Thyroid gland (tissue), 4 donors: ENCODE data around the gene RPS14. TPM values are rescaled to one million over a fixed set of nuclear protein-coding genes. Genes with fewer than 3 reads are reported as not detected.
A peak's percentile ranks its signal among the peaks of the same experiment; 100 is the strongest.

ENCODE experiments used
- DNase-seq, 2 donors: peaks; one replicate each; pipeline ENCODE4 v3.0.0-alpha.2; 2019
- H3K27ac ChIP-seq, 3 donors: fragments of 200-600 bp; sonication (generic); 1 replicate in 2 of 3; 2 replicates in 1 of 3; pipeline ENCODE4 v1.5.1; 2016 to 2019; ENCODE audit warnings: mild to moderate bottlenecking in 1 of 3, moderate library complexity in 1 of 3
- H3K27me3 ChIP-seq: fragments of 200-600 bp; sonication (generic); one replicate; pipeline ENCODE4 v1.5.1; 2019
- H3K36me3 ChIP-seq, 2 donors: fragments of 200-600 bp; sonication (generic); one replicate each; pipeline ENCODE4 v1.5.1; 2016 to 2019
- H3K4me1 ChIP-seq, 2 donors: fragments of 200-600 bp; sonication (generic); one replicate each; pipeline ENCODE4 v1.5.1; 2017 to 2019
- H3K4me3 ChIP-seq, 3 donors: fragments of 200-600 bp; sonication (generic); replicated peaks in 1 of 3; 1 replicate in 2 of 3; 2 replicates in 1 of 3; pipeline ENCODE4 v1.5.1; 2016; ENCODE audit warnings: mild to moderate bottlenecking in 1 of 3
- H3K9me3 ChIP-seq: fragments of 200-600 bp; sonication (generic); one replicate; pipeline ENCODE4 v1.5.1; 2017
- CTCF ChIP-seq, 6 experiments: fragments of 200-600 bp in 3 of 6; fragments of 450-650 bp in 3 of 6; sonication (generic) in 3 of 6; IDR thresholded peaks; one replicate each; pipeline ENCODE4 v1.5.1; 2016 to 2019; ENCODE audit warnings: antibody characterized with exemption in 6 of 6, mild to moderate bottlenecking in 2 of 6, inconsistent platforms in 1 of 6, moderate library complexity in 1 of 6
- POLR2A ChIP-seq, 2 donors: fragments of 450-650 bp; IDR thresholded peaks; one replicate each; pipeline ENCODE4 v1.6.1; 2017; ENCODE audit warnings: antibody characterized with exemption in 2 of 2, mild to moderate bottlenecking in 2 of 2, moderate library complexity in 1 of 2
- WGBS, 2 donors: methylation state at CpG; one replicate each; pipeline ENCODE4 v1.1.5; 2017; 5-methylcytosine and 5-hydroxymethylcytosine counted together
- intact Hi-C: fragments of 100-400 bp; cut with DNase I; formaldehyde crosslinking; loops from one replicate; pipeline ENCODE4 v1.15.1; 2023
- total RNA-seq, 4 donors: library from RNA; depleted of rRNA; stranded (reverse); fragments of >200 nt; gene quantifications; one replicate each; pipeline ENCODE4 v1.2.3, GENCODE V29; 2016

Gene RPS14
- total RNA-seq, result 1,000 to 10,000 TPM; 2,017 to 5,540 (median 2,786) TPM

- Histone ChIP-seq H3K27me3 (no peaks in the 10 kb centered on the region), H3K27ac (peak within 1 kb of the TSS; percentile 95 to 99 (median 96)), H3K9me3 (no peaks in the 10 kb centered on the region), H3K36me3 (peaks cover 28% of the 10 kb centered on the region in 2 donors), H3K4me3 (peak within 1 kb of the TSS; percentile 43 to 69 (median 49)), H3K4me1 (peaks cover 9 to 13% of the 10 kb centered on the region in 2 donors)
- DNase-seq, result peak; percentile 94 to 95
- TF ChIP-seq POLR2A (IDR thresholded peaks at IDR 0.05) (peak in 1 of 2 donors; percentile 87), CTCF (IDR thresholded peaks at IDR 0.05) (peak; percentile 65 to 96 (median 92))
- 5 to 8% methylated on average over 28 to 54 of the region's 58 CpGs for WGBS, 2 donors
- intact Hi-C loops, result no loop called here
These were observed at the start of gene RPS14 for GRCh38 chr5:150449517-150450339. RPS14 (minus strand) TSS chr5:150449739; CDS start chr5:150447733, 2,006 bp downstream.

GRCh38 chr5:150498971-150499370 lies 49.4 kb upstream of the RPS14 start:
- H3K27me3 ChIP-seq, result no peaks in the 10 kb centered on the region
- no peak for DNase-seq
- H3K4me1 ChIP-seq, result peaks cover 80 to 81% of the 10 kb centered on the region in 2 donors
- peak overlapping the region; percentile 67 to 98 (median 96) for H3K27ac ChIP-seq
- intact Hi-C loops, result no loop called here
- H3K9me3 ChIP-seq, result no peaks in the 10 kb centered on the region
- TF ChIP-seq CTCF (IDR thresholded peaks at IDR 0.05) (no peak), POLR2A (IDR thresholded peaks at IDR 0.05) (no peak)
- no peak overlapping the region for H3K4me3 ChIP-seq
- H3K36me3 ChIP-seq, result no peaks in the 10 kb centered on the region

GRCh38 chr5:150498501-150498900 lies 49.0 kb upstream of the RPS14 start:
- no peaks in the 10 kb centered on the region for H3K27me3 ChIP-seq
- H3K27ac ChIP-seq, result peak overlapping the region; percentile 67 to 98 (median 96)
- H3K9me3 ChIP-seq, result no peaks in the 10 kb centered on the region
- no peaks in the 10 kb centered on the region for H3K36me3 ChIP-seq
- no peak overlapping the region for H3K4me3 ChIP-seq
- TF ChIP-seq POLR2A (IDR thresholded peaks at IDR 0.05), result no peak
- no peak for TF ChIP-seq CTCF (IDR thresholded peaks at IDR 0.05)
- WGBS, 2 donors, result 36 to 42% methylated on average over 6 of the region's 6 CpGs
- intact Hi-C loops, result no loop called here
- peaks cover 76% of the 10 kb centered on the region in 2 donors for H3K4me1 ChIP-seq
- peak in 1 of 2 donors; percentile 36 for DNase-seq

- no peaks in the 10 kb centered on the region for H3K27me3 ChIP-seq
- intact Hi-C loops, result no loop called here
- WGBS, 2 donors, result 69 to 85% methylated on average over 5 of the region's 5 CpGs
These were observed 48.4 kb upstream of the RPS14 start for GRCh38 chr5:150497989-150498317.

More at GRCh38 chr5:150497989-150498317, 48.4 kb upstream of the RPS14 start:
- peak overlapping the region; percentile 67 to 98 (median 96) for H3K27ac ChIP-seq
- no peak overlapping the region for H3K4me3 ChIP-seq
- H3K4me1 ChIP-seq, result peaks cover 70% of the 10 kb centered on the region in 2 donors
- no peak for TF ChIP-seq CTCF (IDR thresholded peaks at IDR 0.05)
- TF ChIP-seq POLR2A (IDR thresholded peaks at IDR 0.05), result no peak
- no peaks in the 10 kb centered on the region for H3K36me3 ChIP-seq
- H3K9me3 ChIP-seq, result no peaks in the 10 kb centered on the region
- no peak for DNase-seq
